HL-60/S4 treated with retinoic acid at 250 ng/mL for 4 days and 3 days (cell line): ENCODE results near the gene ADAMTSL5.
"Not testable (repeated sequence)": the region's sequence is repeated elsewhere in the genome, so short reads cannot be mapped to it uniquely, and the experiment has no call there.

Source experiments
- in situ Hi-C: fragments of 300-500 bp; cut with MboI; formaldehyde crosslinking; loops from 2 replicates; pipeline ENCODE4 v1.7.0; 2022; ENCODE audit warnings: low sequenced_read_pairs

Gene ADAMTSL5

DNA sequence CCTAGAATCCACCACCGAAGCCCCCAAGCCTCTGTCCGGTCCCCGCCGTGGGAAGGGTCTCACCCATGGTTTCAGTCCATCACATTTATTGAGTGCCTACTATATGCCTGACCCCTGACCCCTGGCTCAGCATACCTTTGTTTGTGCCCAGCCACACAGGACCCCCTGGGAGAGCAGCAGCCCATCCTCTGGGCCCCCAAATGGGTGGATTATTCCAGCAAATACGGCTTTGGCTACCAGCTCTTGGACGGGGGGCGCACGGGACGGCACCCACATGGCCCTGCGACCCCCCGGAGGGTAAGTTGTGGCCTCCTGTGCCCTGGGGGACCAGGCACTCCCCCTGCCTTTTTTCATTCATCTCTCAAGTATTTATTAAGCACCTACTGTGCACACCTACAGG lies 18.8 kb upstream of the ADAMTSL5 start:
- in situ Hi-C loops = no loop called here

GRCh38 chr19:1530856-1531255 lies 18.0 kb upstream of the ADAMTSL5 start:
- in situ Hi-C loops = not testable (repeated sequence)

DNA sequence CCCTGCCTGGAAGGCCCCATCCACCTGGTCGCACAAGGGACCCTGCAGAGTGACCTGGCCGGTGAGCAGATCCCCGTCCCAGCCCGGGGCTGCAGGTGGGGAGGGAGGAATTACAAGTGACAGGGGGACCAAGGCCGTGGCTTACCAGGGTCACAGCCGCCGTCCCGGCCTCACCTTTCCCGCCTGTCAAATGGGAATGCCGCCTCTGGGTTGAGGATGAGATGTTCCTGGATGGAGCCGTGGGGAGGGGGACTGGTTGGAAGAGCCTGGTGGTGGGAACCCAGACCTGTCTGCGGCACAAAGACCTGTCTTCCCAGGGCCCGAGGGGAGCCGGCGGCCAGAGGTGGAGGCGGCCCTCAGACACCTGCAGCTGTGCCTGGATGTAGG lies 16.6 kb upstream of the ADAMTSL5 start:
- in situ Hi-C loops = no loop called here

GRCh38 chr19:1528596-1529429 lies 16.0 kb upstream of the ADAMTSL5 start:
- in situ Hi-C loops = no loop called here

- in situ Hi-C loops = no loop called here
These were observed 15.0 kb upstream of the ADAMTSL5 start for GRCh38 chr19:1527650-1528309.

DNA sequence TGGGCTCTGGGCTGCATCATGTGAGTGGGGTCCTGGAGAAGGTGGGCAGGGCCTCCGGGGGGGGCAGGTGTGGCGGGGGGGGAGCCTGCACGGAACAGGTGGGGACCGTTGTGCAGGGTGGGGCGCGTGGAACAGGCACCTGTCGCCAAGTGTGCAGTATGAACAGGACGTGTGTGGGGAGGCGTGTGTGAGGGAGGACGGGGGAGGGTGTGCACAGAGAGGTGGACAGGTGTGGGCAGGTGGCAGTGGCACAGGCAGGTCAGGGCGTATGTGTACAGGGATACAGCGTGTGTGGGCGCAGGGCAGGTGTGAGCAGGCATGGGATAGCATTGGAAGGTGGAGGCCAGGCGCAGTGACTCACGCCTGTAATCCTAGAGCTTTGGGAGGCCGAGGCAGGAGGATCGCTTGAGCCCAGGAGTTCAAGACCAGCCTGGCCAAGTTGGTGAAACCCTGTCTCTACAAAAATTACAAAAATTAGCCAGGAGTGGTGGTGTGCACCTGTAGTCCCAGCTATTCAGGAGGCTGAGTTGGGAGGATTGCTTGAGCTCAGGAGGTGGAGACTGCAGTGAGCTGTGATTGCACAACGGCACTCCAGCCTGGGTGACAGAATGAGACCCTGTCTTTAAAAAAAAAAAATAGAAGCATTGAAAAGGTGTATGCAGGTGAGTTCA lies 14.3 kb upstream of the ADAMTSL5 start:
- in situ Hi-C loops = no loop called here

DNA sequence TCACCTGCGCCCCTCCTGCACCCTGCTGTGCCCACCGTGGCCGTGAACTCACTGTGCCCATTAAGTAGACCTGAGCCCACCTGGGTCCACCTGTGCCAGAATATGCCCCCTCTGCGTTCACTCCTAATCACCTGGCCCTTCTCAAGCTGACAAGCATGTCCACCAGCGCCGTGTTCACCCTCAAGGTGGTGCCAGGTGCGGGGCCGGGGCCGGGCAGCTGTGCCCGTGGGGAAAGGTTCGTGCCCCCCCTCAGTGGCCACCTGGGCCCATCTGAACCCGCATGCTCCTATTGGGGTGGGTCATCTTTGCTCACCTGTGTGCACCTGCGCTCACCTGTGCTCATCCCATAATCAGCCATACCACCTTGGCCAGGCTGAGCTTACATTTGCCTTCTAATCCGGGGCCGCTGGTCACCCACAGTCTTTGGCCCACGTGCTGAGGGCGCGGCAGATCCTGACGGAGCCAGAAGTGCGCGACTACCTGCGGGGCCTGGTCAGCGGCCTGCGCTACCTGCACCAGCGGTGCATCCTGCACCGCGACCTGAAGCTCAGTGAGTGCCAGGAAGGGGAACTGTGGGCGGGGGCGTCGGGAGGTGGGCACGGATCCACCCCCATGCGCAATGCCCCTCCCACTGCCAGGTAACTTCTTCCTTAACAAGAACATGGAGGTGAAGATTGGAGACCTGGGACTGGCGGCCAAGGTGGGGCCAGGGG lies 13.4 kb upstream of the ADAMTSL5 start:
- in situ Hi-C loops = no loop called here

DNA sequence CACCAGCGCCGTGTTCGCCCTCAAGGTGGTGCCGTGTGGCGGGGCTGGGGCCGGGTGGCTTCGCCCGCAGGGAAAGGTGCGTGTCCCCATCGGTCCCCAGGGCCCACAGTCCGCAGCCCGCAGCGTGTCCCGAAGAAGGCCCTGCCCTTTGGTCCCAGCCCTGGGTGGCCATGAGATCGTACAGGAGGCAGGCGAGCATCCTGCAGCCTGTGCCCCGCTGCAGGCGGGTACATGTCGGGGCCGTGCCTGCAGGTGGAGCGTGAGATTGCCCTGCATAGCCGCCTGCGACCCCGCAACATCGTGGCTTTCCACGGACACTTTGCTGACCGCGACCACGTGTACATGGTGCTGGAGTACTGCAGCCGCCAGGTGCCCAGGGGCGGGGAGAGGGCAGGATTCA lies 12.5 kb upstream of the ADAMTSL5 start:
- in situ Hi-C loops = no loop called here

- in situ Hi-C loops = no loop called here
These were observed 12.1 kb upstream of the ADAMTSL5 start for GRCh38 chr19:1524972-1525325.

DNA sequence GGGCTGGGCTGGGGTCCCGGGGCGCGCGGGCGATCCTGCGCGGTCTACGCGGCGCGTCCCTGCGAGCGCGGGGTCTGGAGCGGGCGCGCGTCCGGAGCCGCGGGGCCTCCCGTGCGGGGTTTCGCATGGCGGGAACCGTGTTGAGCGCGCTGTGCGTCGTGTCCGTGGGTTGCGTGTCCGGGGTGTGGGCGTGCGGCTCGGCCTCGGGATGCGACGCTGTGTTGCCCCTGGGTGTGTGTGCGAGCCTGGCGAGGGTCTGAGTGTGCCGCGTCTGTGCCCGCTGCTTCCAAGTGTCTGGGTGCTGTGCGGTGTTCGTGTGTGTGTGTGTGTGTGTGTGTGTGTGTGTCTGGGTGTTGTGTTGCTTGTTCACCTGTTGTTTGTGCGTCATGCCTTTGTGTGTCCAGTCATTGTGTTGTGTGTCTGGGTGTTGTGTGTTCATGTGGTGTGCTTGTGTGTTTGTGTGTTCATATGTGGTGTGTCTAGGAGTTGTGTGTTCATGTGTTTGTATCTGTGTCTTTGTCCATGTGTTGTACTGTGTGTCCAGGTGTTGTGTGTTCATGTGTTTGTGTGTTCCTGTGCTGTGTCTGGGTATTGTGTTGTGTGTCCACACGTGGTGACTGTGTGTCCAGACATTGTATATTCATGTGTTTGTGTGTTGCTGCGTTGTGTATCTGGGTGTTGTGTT lies 11.6 kb upstream of the ADAMTSL5 start:
- in situ Hi-C loops = no loop called here

DNA sequence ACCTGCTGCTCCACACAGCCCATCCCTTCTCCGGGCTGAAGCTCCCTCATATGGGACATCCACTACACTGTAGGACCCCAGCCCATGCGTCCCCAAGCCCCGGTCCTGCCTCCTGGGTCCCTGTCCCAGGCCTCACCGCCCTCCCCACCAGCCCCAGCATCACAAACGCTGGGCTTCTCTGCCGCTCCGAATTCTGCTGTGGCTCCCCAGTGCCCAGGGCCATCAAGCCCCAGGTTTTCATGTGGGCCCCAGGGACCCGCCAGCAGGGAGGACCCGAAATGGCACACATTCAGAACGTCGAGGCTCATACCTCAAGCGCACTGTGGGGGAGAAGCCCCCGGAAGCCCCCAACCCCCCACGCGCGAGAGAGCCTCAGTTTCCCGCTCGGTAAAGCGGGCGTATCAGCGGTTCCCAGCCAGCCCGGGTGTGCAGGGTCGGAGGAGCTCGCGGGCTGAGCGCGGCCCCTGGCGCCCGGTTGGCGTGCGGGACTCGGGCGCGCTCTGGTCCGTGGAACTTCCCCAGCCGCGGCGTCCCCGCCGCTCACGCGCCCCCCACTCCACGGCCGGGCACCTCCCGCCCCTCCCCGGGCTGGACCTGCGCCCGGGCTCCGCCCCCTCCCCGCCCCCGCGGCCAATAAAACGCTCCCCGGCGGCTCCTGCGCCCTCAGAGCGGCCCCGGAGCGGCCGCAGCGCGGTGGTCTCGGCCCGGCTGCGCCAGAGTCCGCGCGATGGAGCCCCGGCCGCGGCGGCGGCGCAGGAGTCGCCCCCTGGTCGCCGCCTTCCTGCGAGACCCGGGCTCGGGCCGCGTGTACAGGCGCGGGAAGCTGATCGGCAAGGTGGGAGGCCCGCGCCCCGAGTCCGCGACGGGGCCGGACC lies 10.8 kb upstream of the ADAMTSL5 start, which contains the start of gene PLK5:
TSS of gene PLK5 (plus strand) at position 666 of the 875 bp plus-strand sequence. CDS start 2,920 bp downstream, outside the sequence.
- in situ Hi-C loops = no loop called here

DNA sequence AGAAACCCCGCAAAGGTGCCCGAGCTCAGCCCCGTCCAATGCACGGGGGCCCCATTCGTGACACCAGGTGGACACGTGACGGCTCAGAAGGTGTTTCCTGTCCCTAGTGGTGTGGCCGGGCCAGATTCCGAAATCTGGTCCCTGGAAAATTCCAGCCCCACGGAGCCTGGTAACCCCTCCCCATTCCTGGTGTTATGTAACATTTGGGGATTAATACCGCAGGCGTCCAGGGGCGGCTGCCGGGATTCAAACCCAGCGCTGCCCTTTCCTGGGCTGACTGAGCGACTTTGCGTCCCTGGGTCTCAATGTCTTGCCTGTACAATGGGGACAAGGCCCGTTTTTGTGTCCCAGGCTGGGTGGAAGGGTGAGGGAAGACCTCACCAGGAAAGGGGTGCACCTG lies 10.0 kb upstream of the ADAMTSL5 start:
- in situ Hi-C loops = no loop called here

GRCh38 chr19:1522061-1522460 lies 9.2 kb upstream of the ADAMTSL5 start:
- in situ Hi-C loops = no loop called here

DNA sequence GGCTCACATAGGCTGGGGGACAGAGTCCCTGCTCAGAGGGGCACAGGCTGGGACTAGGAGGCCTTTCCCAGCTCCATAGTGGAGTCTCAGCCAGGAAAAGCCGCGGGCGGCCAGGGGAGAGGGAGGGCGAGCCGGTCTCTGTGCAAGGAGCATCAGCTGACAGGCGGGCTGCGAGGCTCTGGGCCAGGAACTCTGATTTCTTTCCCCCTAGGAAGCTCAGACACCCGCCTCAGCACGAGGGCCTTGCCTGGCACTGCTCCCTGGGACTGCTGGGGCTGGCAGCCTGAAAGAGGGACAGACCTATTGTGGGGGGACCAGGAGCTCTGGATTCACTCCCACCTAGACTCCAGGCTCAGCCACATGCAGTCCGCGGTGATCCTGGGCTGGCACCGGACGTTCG lies 8.8 kb upstream of the ADAMTSL5 start:
- in situ Hi-C loops = no loop called here

DNA sequence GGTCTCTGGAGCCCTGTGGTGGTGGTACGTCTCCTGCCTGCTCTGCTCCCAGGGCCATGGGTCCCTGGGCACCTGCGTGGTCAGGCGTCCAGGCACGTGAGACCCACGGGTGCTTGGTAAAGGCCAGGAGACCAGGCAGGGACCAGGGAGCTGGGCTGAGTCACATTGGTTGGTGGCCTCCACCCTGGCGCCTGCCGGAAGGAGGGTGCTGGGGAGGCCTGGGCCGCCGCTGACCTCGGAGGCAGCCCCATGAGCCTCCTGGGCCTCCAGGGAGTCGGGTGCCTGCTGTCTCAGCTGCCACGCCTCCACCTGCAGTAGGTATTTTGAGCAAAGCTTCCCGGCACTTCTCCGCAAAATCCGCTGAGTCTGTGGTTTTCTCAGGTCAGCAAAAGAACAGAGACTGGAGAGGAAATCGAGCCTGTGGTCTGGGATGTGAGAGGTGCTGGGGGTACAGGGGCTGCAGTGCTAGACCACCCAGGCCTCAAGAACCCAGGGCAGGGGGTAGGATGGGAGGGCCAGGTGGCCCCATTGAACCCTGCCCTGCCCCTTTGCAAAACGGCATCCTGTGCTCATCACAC lies 7.5 kb upstream of the ADAMTSL5 start:
- in situ Hi-C loops = no loop called here

DNA sequence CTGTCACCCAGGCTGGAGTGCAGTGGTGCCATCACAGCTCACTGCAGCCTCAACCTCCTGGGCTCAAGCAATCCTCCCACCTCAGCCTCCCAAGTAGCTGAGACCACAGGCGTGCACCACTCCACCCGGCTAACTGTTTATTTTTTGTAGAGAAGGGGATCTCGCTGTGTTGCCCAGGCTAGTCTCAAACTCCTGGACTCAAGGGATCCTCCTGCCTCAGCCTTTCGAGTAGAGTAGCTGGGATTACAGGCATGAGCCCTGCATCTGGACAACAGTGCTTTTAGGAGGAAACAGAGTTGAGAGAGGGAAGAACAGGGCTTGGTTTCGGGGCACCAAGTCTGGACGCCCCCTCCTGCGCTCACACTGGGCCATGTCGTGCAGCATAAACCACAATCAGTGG lies 7.0 kb upstream of the ADAMTSL5 start:
- in situ Hi-C loops = not testable (repeated sequence)

DNA sequence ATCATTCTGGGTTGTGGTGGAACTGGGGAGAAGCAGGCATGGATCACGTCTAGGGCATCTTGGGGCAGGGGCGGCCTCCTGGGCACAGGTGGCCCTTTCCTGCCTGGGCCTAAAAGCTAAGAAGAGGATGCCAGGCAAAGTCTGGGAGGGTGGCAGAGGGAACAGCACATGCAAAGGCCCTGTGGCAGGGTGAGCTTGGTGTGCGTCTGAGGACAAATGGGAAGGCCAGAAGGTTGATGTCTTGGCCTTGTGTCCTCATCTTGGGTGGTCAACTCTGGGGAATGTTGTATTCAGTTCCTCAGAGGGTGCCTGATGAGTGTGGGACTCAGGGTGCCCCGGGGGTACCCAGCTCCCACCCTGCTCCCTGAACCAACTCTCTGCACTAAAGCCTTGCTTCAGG lies 5.7 kb upstream of the ADAMTSL5 start:
- in situ Hi-C loops = no loop called here

DNA sequence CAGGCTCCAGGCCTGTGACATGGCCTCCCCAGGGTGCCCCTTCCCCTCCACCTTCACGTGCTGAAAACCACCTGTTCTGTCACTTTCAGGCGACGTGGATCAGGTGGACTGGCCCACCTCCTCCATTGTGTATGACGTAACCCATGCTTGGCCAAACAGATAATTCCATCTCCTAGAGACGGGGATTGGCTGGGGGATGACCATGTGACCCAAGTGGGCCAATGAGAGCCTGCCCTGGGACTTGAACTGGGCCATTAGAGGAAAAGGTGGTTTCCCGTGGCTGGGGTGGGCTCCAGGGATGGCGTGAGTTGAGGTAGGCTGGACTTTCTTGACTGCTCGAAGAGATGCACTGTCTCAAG lies 3.6 kb upstream of the ADAMTSL5 start:
- in situ Hi-C loops = no loop called here

GRCh38 chr19:1514986-1515721 lies 2.3 kb upstream of the ADAMTSL5 start:
- in situ Hi-C loops = no loop called here
